OCI-LY7 (cell line): ENCODE data around the gene SMARCD1.

Experiments used
- CTCF ChIP-seq: fragments of 200-600 bp; sonication (generic); conservative IDR thresholded peaks from 2 replicates; pipeline ENCODE4 v1.5.1; 2014; ENCODE audit warnings: mild to moderate bottlenecking, antibody characterized with exemption, low read length, moderate library complexity, mixed read lengths
- EZH2phosphoT487 ChIP-seq: fragments of 200-600 bp; sonication (generic); IDR thresholded peaks from 2 replicates; pipeline ENCODE4 v1.6.1; 2018; ENCODE audit warnings: low read depth, borderline replicate concordance, mild to moderate bottlenecking, mixed run types, antibody characterized with exemption, low read length, moderate library complexity, mixed read lengths

- TF ChIP-seq CTCF (no peak), EZH2phosphoT487 (no peak)
Observed at GRCh38 chr12:50123203-50123602, 38.1 kb downstream of the SMARCD1 start.
